CD4-positive, alpha-beta T cell treated with Interleukin-1 beta for 1 hour (primary cell): ENCODE data around the gene TUBB4A.
"Not testable (repeated sequence)": the region's sequence is repeated elsewhere in the genome, so short reads cannot be mapped to it uniquely, and the experiment has no call there.

Experiments
- DNase-seq, 2 donors: peaks; one replicate each; pipeline ENCODE4 v3.0.0-alpha.2; 2020 to 2022

Gene TUBB4A

GRCh38 chr19:6522712-6523111, 20.6 kb upstream of the TUBB4A start:
- DNase-seq: no peak

GRCh38 chr19:6521718-6522646, 19.9 kb upstream of the TUBB4A start:
- DNase-seq: peak; percentile 80

GRCh38 chr19:6519289-6519688, 17.2 kb upstream of the TUBB4A start:
- no peak for DNase-seq

GRCh38 chr19:6518145-6518911, 16.2 kb upstream of the TUBB4A start:
- DNase-seq: peak in 1 of 2 donors; percentile 36

GRCh38 chr19:6516659-6517291, 14.7 kb upstream of the TUBB4A start:
- DNase-seq: peak; percentile 88 to 90

- DNase-seq: peak; percentile 78 to 82
Measured at GRCh38 chr19:6516018-6516658, 14.0 kb upstream of the TUBB4A start.

GRCh38 chr19:6514926-6515544, 12.9 kb upstream of the TUBB4A start:
- no peak for DNase-seq

GRCh38 chr19:6514089-6514488, 12.0 kb upstream of the TUBB4A start:
- DNase-seq: no peak

GRCh38 chr19:6510618-6511017, 8.5 kb upstream of the TUBB4A start:
- no peak for DNase-seq

- no peak for DNase-seq
Measured at GRCh38 chr19:6509118-6509971, 7.2 kb upstream of the TUBB4A start.

- not testable (repeated sequence) for DNase-seq
Measured at GRCh38 chr19:6508028-6508771, 6.1 kb upstream of the TUBB4A start.

- DNase-seq: no peak
Measured at GRCh38 chr19:6503407-6504201, 1.5 kb upstream of the TUBB4A start.

GRCh38 chr19:6500837-6501739, 1.0 kb downstream of the TUBB4A start:
- no peak for DNase-seq

- DNase-seq: no peak
Measured at GRCh38 chr19:6499052-6499790, 2.9 kb downstream of the TUBB4A start.

GRCh38 chr19:6498294-6499036, 3.6 kb downstream of the TUBB4A start:
- peak in 1 of 2 donors; percentile 25 for DNase-seq

GRCh38 chr19:6495947-6496346, 6.2 kb downstream of the TUBB4A start:
- no peak for DNase-seq

GRCh38 chr19:6494438-6495036, 7.6 kb downstream of the TUBB4A start:
- DNase-seq: no peak
